Thoracic aorta (tissue), 2 donors: ENCODE results near the gene G3BP2. TPM values are rescaled to one million over a fixed set of nuclear protein-coding genes. Genes with fewer than 3 reads are reported as not detected.

Experiments
- ATAC-seq: fragments of 150-250 bp; one replicate; pipeline ENCODE4 v1.8.0; 2017; ENCODE audit warnings: low read depth; ENCODE audit not compliant: insufficient number of reproducible peaks, low FRiP score
- DNase-seq: peaks from one replicate; pipeline ENCODE4 v3.0.0-alpha.2; 2020; ENCODE audit warnings: low spot score
- H3K27ac ChIP-seq, 2 donors: fragments of 200-600 bp; sonication (generic); 1 replicate in 1 of 2; 2 replicates in 1 of 2; pipeline ENCODE4 v1.5.1; 2016; ENCODE audit warnings: mild to moderate bottlenecking in 2 of 2, moderate library complexity in 2 of 2
- H3K27me3 ChIP-seq: fragments of 200-600 bp; sonication (generic); replicated peaks from 2 replicates; pipeline ENCODE4 v1.6.0; 2016; ENCODE audit warnings: mild to moderate bottlenecking; ENCODE audit not compliant: insufficient read depth
- H3K36me3 ChIP-seq: fragments of 200-600 bp; sonication (generic); one replicate; pipeline ENCODE4 v1.5.1; 2016
- H3K4me1 ChIP-seq, 2 donors: fragments of 200-600 bp; sonication (generic); 1 replicate in 1 of 2; 2 replicates in 1 of 2; pipeline versions ENCODE4 v1.5.1 to v1.6.0; 2016; ENCODE audit warnings: low read depth in 2 of 2, mild to moderate bottlenecking in 1 of 2; ENCODE audit not compliant: control insufficient read depth in 1 of 2
- H3K4me3 ChIP-seq: fragments of 200-600 bp; sonication (generic); 2 replicates; pipeline ENCODE4 v1.5.1; 2016; ENCODE audit warnings: mild to moderate bottlenecking
- H3K9me3 ChIP-seq: fragments of 200-600 bp; sonication (generic); 2 replicates; pipeline ENCODE4 v1.5.1; 2016
- total RNA-seq, 2 donors: library from RNA; depleted of rRNA; stranded (reverse); fragments of >200 nt; gene quantifications; one replicate each; pipeline versions ENCODE4 v1.1.0 to v1.2.3, GENCODE V29; 2016
- TF ChIP-seq, protein P1 (sequence below): fragments of 200-600 bp; sonication (generic); IDR thresholded peaks from one replicate; pipeline ENCODE4 v1.5.1; 2019; ENCODE audit warnings: antibody characterized with exemption

G3BP2 gene
- total RNA-seq, 2 donors from 2014 or later = 71.9 to 126 TPM

DNA sequence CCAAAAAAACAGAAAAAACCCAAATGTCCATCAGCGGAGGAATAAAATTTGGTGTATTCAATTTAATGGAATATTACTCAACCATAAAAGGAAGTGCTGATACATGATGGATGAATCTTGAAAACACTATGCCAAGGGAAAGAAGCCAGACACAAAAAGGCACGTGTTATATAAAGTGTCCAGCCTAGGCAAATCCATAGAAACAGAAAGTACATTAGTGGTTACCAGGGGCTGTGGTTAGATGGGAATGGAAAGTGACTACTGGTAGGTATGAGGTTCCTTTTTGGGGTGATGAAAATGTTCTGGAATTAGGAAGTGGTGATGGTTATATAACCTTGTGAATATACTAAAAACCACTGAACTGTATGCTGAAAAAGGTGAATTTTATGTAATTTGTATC, 39.4 kb downstream of the G3BP2 start:
- Histone ChIP-seq H3K9me3 (no peaks in the 10 kb centered on the region), H3K4me1 (peaks cover 0 to 6% of the 10 kb centered on the region in 2 donors), H3K36me3 (no peaks in the 10 kb centered on the region), H3K27me3 (no peaks in the 10 kb centered on the region), H3K27ac (no peak overlapping the region), H3K4me3 (no peak overlapping the region)
- DNase-seq (no peak), ATAC-seq (no peak)
- TF ChIP-seq, protein P1, sequence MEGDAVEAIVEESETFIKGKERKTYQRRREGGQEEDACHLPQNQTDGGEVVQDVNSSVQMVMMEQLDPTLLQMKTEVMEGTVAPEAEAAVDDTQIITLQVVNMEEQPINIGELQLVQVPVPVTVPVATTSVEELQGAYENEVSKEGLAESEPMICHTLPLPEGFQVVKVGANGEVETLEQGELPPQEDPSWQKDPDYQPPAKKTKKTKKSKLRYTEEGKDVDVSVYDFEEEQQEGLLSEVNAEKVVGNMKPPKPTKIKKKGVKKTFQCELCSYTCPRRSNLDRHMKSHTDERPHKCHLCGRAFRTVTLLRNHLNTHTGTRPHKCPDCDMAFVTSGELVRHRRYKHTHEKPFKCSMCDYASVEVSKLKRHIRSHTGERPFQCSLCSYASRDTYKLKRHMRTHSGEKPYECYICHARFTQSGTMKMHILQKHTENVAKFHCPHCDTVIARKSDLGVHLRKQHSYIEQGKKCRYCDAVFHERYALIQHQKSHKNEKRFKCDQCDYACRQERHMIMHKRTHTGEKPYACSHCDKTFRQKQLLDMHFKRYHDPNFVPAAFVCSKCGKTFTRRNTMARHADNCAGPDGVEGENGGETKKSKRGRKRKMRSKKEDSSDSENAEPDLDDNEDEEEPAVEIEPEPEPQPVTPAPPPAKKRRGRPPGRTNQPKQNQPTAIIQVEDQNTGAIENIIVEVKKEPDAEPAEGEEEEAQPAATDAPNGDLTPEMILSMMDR = no peak

DNA sequence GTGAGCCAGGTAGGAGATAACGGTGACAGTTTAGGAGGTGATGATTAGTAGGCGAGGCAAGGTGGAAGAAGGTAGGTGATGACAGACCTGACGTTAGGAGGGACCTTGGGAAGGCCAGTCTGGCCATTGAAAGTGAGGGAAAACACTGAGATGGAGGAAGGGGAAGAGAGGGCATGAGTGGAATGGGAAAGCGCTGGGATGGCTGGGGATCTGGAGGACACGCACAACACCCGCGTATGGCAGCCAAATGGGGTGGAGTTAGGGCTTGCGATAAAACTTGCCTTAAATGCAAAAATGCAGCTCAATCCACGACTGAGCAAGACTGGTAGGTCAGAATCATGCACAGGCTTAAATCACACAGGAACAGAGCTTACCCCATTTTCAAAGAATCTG, 42.3 kb downstream of the G3BP2 start:
- H3K4me3 ChIP-seq = peak overlapping the region; percentile 93
- DNase-seq (no peak), ATAC-seq (no peak)
- H3K9me3 ChIP-seq = no peaks in the 10 kb centered on the region
- H3K4me1 ChIP-seq = peaks cover 0 to 7% of the 10 kb centered on the region in 2 donors
- no peaks in the 10 kb centered on the region for H3K36me3 ChIP-seq
- peak overlapping the region; percentile 52 to 63 for H3K27ac ChIP-seq
- TF ChIP-seq, protein P1 = no peak
- H3K27me3 ChIP-seq = no peaks in the 10 kb centered on the region

- peak; percentile 40 for DNase-seq
- peak within 1 kb of the TSS; percentile 93 for H3K4me3 ChIP-seq
- H3K36me3 ChIP-seq = no peaks in the 10 kb centered on the region
- no peaks in the 10 kb centered on the region for H3K9me3 ChIP-seq
- H3K4me1 ChIP-seq = peaks cover 0 to 7% of the 10 kb centered on the region in 2 donors
- TF ChIP-seq, protein P1 = no peak
- no peaks in the 10 kb centered on the region for H3K27me3 ChIP-seq
- H3K27ac ChIP-seq = peak within 1 kb of the TSS; percentile 52 to 63
- peak; percentile 88 for ATAC-seq
Measured at GRCh38 chr4:75630174-75630936, 42.9 kb downstream of the G3BP2 start, which contains the start of gene CDKL2. TSS of gene CDKL2 (minus strand) at chr4:75630528. CDS start at chr4:75625988, 4,540 bp downstream.

- DNase-seq = no peak
- TF ChIP-seq, protein P1 = no peak
- Histone ChIP-seq H3K27ac (no peak overlapping the region), H3K4me3 (peak overlapping the region; percentile 93), H3K4me1 (peaks cover 0 to 7% of the 10 kb centered on the region in 2 donors), H3K9me3 (no peaks in the 10 kb centered on the region), H3K27me3 (no peaks in the 10 kb centered on the region), H3K36me3 (no peaks in the 10 kb centered on the region)
- ATAC-seq = no peak
Measured at GRCh38 chr4:75629239-75629638, 44.0 kb downstream of the G3BP2 start.

GRCh38 chr4:75623026-75623425, 50.2 kb downstream of the G3BP2 start:
- H3K4me3 ChIP-seq = no peak overlapping the region
- ATAC-seq (no peak), DNase-seq (no peak)
- no peaks in the 10 kb centered on the region for H3K27me3 ChIP-seq
- TF ChIP-seq, protein P1 = no peak
- H3K4me1 ChIP-seq = no peaks in the 10 kb centered on the region
- H3K9me3 ChIP-seq = no peaks in the 10 kb centered on the region
- no peaks in the 10 kb centered on the region for H3K36me3 ChIP-seq
- no peak overlapping the region for H3K27ac ChIP-seq
